ENCODE data around the gene CRYBB2. TPM values are rescaled to one million over a fixed set of nuclear protein-coding genes. Genes with fewer than 3 reads are reported as not detected.
"Not testable (repeated sequence)": the region's sequence is repeated elsewhere in the genome, so short reads cannot be mapped to it uniquely, and the experiment has no call there.

Gene CRYBB2
- total RNA-seq, 1 experiment from 2014 or later = not detected

DNA sequence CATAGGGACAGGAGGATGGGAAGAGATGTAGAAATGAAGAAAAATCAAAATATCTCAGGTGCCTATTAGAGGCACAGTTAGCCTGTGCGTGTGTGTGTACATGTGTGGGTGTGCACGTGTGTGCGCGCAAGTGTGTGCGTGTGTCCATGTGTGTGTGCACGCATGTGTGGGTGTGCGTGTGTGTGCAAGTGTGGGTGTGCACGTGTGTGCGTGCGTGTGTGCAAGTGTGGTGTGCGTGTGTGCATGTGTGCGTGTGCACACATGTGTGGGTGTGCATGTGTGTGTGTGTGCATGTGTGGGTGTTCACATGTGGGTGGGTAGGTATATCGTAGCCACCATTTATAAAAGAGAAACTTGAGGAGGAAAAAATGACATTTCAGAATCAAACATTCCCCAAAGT is 9.4 kb downstream of the CRYBB2 start:
- Histone ChIP-seq H3K27ac (ENCODE audit: insufficient read length, low read depth, low read length) (no peak overlapping the region), H2AK5ac (ENCODE audit: insufficient read length, low read length) (no peak overlapping the region), H4K20me1 (ENCODE audit: control insufficient read depth, insufficient read depth, insufficient read length) (no peaks in the 10 kb centered on the region), H3K14ac (ENCODE audit: insufficient read depth, low read length) (no peak overlapping the region), H3K56ac (ENCODE audit: insufficient read length, low read depth, low read length) (no peak overlapping the region), H3K4me1 (ENCODE audit: insufficient read depth, low read length) (no peaks in the 10 kb centered on the region), H3K4ac (ENCODE audit: low read depth, low read length) (no peak overlapping the region), H3K27me3 (ENCODE audit: insufficient read depth, low read length) (no peaks in the 10 kb centered on the region), H4K8ac (replicated peaks; ENCODE audit: insufficient read length, low read depth, low read length) (no peak overlapping the region), H3T11ph (ENCODE audit: low read length) (no peak overlapping the region), H2AFZ (ENCODE audit: low read length) (no peak overlapping the region), H2BK120ac (ENCODE audit: low read depth, low read length, poor library complexity, severe bottlenecking) (no peak overlapping the region), H3K79me2 (ENCODE audit: insufficient read depth, low read length) (no peaks in the 10 kb centered on the region), H3K79me1 (ENCODE audit: insufficient read depth, low read depth, low read length, poor library complexity, severe bottlenecking) (no peaks in the 10 kb centered on the region), H3K9me3 (ENCODE audit: control insufficient read depth, low read depth, low read length) (no peaks in the 10 kb centered on the region), H3K18ac (ENCODE audit: insufficient read length, low read depth, low read length) (no peak overlapping the region), H2BK20ac (ENCODE audit: low read depth, low read length, poor library complexity, severe bottlenecking) (no peak overlapping the region), H4K5ac (ENCODE audit: insufficient read length, low read depth, low read length) (no peak overlapping the region), H2BK15ac (ENCODE audit: low read depth, low read length) (no peak overlapping the region), H3K23me2 (ENCODE audit: insufficient read length, low read depth, low read length, poor library complexity, severe bottlenecking) (no peaks in the 10 kb centered on the region), H3K23ac (ENCODE audit: insufficient read length, low read depth, low read length) (no peak overlapping the region), H3K9ac (ENCODE audit: extremely low read depth, insufficient read length, low read length) (no peak overlapping the region), H2BK12ac (ENCODE audit: insufficient read length, low read depth, low read length) (no peak overlapping the region), H4K91ac (ENCODE audit: insufficient read length, low read depth, low read length) (no peak overlapping the region), H3K4me2 (ENCODE audit: insufficient read depth, insufficient read length, low read length) (no peak overlapping the region), H2BK5ac (ENCODE audit: insufficient read length, low read length) (no peak overlapping the region)
- H3K27ac Mint-ChIP-seq = no peak overlapping the region
- no peak overlapping the region; a peak in 1 of 5 replicates for H3K4me3 Mint-ChIP-seq
- no peak for DNase-seq
- TF ChIP-seq, protein P1, sequence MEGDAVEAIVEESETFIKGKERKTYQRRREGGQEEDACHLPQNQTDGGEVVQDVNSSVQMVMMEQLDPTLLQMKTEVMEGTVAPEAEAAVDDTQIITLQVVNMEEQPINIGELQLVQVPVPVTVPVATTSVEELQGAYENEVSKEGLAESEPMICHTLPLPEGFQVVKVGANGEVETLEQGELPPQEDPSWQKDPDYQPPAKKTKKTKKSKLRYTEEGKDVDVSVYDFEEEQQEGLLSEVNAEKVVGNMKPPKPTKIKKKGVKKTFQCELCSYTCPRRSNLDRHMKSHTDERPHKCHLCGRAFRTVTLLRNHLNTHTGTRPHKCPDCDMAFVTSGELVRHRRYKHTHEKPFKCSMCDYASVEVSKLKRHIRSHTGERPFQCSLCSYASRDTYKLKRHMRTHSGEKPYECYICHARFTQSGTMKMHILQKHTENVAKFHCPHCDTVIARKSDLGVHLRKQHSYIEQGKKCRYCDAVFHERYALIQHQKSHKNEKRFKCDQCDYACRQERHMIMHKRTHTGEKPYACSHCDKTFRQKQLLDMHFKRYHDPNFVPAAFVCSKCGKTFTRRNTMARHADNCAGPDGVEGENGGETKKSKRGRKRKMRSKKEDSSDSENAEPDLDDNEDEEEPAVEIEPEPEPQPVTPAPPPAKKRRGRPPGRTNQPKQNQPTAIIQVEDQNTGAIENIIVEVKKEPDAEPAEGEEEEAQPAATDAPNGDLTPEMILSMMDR (conservative IDR thresholded peaks at IDR 0.05) = no peak
- H3K4me1 Mint-ChIP-seq = no peaks in the 10 kb centered on the region
- peaks cover 10% of the 10 kb centered on the region for H3K27me3 Mint-ChIP-seq (ENCODE audit: low read depth)
- no peaks in the 10 kb centered on the region for H3K36me3 Mint-ChIP-seq (ENCODE audit: insufficient read depth in 1 of 3, low read depth in 3 of 3)
- WGBS (ENCODE audit: extremely low coverage, insufficient read length, low lambda C conversion rate) = no CpG with 5 or more reads among the region's 13 CpGs
- H3K9me3 Mint-ChIP-seq = no peaks in the 10 kb centered on the region; a peak in 1 of 5 replicates

DNA sequence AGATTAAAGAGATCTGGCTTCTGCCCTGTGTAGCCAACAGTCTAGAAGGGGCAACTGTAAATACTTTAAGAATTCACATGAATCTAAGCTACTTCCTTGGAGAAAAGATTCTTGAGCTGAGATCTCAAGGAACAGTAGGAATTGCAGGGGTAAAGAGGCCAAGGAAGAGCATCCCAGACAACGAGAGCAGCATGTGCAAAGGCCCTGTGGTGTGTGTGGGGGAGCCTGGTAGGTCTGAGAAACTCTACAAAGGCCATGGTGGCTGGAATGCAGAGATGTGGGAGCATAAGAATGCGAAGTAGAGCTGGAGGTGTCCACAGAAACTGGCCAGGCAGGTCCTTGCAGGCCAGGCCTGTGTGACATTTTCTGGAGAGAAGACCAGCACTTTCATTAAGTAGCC is 11.3 kb downstream of the CRYBB2 start:
- H3K14ac ChIP-seq (ENCODE audit: insufficient read depth, low read length); H3K4ac ChIP-seq (ENCODE audit: low read depth, low read length); H3K23ac ChIP-seq (ENCODE audit: insufficient read length, low read depth, low read length); H3K36me3 Mint-ChIP-seq (ENCODE audit: insufficient read depth in 1 of 3, low read depth in 3 of 3); H3K79me2 ChIP-seq (ENCODE audit: insufficient read depth, low read length); H2BK12ac ChIP-seq (ENCODE audit: insufficient read length, low read depth, low read length); H2BK120ac ChIP-seq (ENCODE audit: low read depth, low read length, poor library complexity, severe bottlenecking); DNase-seq; H2BK20ac ChIP-seq (ENCODE audit: low read depth, low read length, poor library complexity, severe bottlenecking); H2BK15ac ChIP-seq (ENCODE audit: low read depth, low read length); H3K79me1 ChIP-seq (ENCODE audit: insufficient read depth, low read depth, low read length, poor library complexity, severe bottlenecking); H3K4me3 Mint-ChIP-seq; H3K9me3 ChIP-seq (ENCODE audit: control insufficient read depth, low read depth, low read length); H2BK5ac ChIP-seq (ENCODE audit: insufficient read length, low read length); H3K4me2 ChIP-seq (ENCODE audit: insufficient read depth, insufficient read length, low read length); H4K20me1 ChIP-seq (ENCODE audit: control insufficient read depth, insufficient read depth, insufficient read length); H3K27ac Mint-ChIP-seq; H4K5ac ChIP-seq (ENCODE audit: insufficient read length, low read depth, low read length); H3K9ac ChIP-seq (ENCODE audit: extremely low read depth, insufficient read length, low read length); H3K9me3 Mint-ChIP-seq; H3K23me2 ChIP-seq (ENCODE audit: insufficient read length, low read depth, low read length, poor library complexity, severe bottlenecking); H3K18ac ChIP-seq (ENCODE audit: insufficient read length, low read depth, low read length); H4K91ac ChIP-seq (ENCODE audit: insufficient read length, low read depth, low read length); H3K27me3 ChIP-seq (ENCODE audit: insufficient read depth, low read length); H3K27ac ChIP-seq (ENCODE audit: insufficient read length, low read depth, low read length); H2AK5ac ChIP-seq (ENCODE audit: insufficient read length, low read length); H4K8ac ChIP-seq (replicated peaks; ENCODE audit: insufficient read length, low read depth, low read length); H2AFZ ChIP-seq (ENCODE audit: low read length); H3T11ph ChIP-seq (ENCODE audit: low read length); H3K56ac ChIP-seq (ENCODE audit: insufficient read length, low read depth, low read length); H3K4me1 ChIP-seq (ENCODE audit: insufficient read depth, low read length); H3K4me1 Mint-ChIP-seq: not testable (repeated sequence)
- H3K27me3 Mint-ChIP-seq (ENCODE audit: low read depth) = peaks cover 17% of the 10 kb centered on the region
- WGBS (ENCODE audit: extremely low coverage, insufficient read length, low lambda C conversion rate) = no CpG with 5 or more reads among the region's 2 CpGs

Measured in H9 (cell line).